NCI-H2171 treated with DMSO at 0.1 percent for 48 hours (cell line): Measurements from ENCODE around the gene COX7C.
A peak's percentile ranks its signal among the peaks of the same experiment; 100 is the strongest.
"Not testable (repeated sequence)": the region's sequence is repeated elsewhere in the genome, so short reads cannot be mapped to it uniquely, and the experiment has no call there.

Source experiments
- DNase-seq: peaks from one replicate; lab custom pipeline; 2025; lab: John Stamatoyannopoulos, UW

The COX7C gene, protein sequence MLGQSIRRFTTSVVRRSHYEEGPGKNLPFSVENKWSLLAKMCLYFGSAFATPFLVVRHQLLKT

DNA sequence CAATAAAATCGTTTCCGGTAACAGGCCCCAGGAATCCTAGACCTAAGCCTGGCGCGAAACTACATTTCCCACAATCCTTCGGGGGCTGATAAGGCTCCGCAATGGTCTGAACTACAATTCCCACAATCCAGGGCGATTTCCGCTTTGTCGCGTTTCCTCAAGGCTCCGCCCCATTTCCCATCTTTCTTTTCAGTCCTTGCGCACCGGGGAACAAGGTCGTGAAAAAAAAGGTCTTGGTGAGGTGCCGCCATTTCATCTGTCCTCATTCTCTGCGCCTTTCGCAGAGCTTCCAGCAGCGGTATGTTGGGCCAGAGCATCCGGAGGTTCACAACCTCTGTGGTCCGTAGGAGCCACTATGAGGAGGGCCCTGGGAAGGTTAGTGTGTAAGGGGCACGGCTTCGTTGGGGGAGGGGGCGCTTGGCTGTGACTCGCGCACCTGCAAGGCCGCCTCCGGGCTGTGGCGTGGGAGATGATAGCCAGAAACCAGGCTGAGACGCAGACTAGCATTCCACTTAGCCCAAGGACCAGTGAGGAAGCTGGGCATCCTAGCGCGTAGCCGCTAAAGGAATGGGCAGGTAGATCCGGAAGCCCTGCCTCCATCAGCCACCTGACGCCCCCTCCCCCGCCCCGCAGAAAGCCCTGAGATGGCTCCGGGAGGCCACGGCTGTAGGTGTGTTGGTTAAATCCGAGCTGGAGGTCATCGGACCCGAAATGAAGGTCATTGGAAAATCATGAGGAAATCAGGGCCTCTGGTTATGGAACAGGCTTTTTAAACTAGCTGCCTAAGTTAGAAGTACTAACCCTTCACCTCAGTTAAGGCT is at the start of gene COX7C:
Gene COX7C, plus strand, starts transcription at position 186 of the 821 bp plus-strand sequence. Its CDS starts 115 bp downstream, at position 301.
- peak; percentile 95 for DNase-seq

- DNase-seq, result not testable (repeated sequence)
These were observed 48.0 kb upstream of the COX7C start for GRCh38 chr5:86569522-86570426.

- DNase-seq, result no peak
These were observed 47.2 kb upstream of the COX7C start for GRCh38 chr5:86570427-86571083.

DNA sequence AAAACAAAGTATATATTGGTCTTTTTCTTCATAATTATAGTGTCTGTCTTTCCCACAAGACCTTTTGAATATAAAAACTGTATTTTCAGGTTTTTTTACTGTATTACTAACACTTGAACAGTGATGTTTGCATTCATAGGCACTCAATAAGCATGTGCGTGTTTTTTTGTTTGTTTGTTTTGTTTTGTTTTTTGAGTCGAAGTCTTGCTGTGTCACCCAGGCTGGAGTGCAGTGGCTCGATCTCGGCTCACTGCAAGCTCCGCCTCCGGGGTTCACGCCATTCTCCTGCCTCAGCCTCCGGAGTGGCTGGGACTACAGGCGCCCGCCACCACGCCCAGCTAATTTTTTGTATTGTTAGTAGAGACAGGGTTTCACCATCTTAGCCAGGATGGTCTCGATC is 46.6 kb upstream of the COX7C start:
- not testable (repeated sequence) for DNase-seq

DNA sequence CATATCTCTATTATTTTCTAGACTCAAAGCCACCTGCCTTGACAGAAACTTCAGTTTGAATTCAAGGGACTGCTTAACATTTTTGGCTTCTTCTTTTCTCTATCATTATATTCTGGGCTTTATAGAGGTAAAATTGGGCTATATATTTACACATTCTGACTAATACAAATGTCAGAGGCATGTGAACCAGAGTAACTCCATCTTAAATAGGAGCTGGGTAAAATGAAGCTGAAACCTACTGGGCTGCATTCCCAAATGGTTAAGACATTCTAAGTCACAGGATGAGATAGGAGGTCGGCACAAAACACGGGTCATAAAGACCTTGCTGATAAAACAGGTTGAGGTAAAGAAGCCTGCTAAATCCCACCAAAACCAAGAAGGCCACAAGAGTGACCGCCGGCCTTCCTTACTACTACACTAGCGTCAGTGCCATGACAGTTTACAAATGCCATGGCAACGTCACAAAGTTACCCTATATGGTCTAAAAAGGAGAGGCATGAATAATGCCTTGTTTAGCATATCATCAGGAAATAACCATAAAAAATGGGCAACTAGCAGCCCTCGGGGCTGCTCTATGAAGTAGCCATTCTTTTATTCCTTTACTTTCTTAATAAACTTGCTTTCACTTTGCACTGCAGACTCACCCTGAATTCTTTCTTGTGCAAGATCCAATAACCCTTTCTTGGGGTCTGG is 44.8 kb upstream of the COX7C start:
- DNase-seq, result no peak

- DNase-seq, result no peak
These were observed 38.2 kb upstream of the COX7C start for GRCh38 chr5:86579502-86579901.

GRCh38 chr5:86596476-86596875 is 21.3 kb upstream of the COX7C start:
- DNase-seq, result no peak

DNA sequence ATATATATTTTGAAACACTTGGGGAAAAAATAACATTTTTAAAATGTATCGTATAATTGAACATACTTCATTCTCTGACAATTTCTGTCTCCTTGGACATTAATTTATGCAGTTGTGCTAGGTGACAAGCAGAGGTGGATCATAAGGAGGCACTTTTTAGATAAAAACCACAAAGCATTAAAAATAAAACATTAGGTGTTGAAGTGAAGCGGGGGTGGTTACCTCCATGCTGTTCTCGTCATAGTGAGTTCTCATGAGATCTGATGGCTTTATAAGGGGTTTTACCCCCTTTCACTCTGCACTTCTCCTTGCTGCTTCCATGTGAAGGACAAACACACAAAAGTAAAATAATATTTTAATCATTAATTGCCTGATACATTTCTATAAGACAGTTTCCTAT is 11.9 kb upstream of the COX7C start:
- DNase-seq, result no peak

DNA sequence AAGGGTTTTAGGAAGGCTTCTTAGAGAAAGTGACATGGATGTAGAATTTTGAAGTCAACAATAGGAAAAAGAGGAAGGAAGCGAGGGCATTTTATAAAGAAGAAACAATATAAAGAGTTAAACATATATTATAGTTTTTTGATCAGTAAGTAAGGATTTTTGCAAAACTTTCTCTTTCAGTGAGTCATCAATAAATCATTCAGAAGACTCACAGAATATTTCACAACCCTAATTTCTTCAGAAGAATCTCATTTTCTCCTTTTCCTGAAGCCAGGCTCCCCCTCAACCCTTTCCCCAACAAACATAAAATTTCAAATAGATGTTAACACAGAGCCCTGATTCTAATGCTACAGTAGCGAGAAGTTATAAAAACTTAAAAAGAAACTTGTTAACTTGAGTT is 4.3 kb upstream of the COX7C start:
- DNase-seq, result no peak

DNA sequence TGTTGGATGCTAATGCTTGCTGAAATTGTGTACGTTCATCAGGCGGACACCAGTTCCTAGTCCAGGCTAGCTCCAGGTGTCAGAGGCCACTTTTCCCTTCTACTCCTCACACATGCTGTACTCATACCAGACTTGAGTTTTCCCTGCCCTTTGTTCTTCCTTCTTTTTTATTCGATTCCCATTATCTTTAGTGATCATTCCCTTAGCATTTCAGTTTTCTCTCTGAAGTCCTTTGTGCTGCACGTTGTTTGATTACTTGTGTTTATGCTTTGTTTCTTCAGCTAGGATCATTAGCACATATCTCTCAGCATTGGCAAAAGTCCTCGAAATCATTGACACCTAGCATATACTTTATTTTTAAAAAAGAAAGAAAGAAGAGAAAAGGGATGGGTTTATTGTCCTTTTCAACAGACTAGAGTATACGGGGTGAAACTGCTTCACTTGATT is 409 bp upstream of the COX7C start:
- no peak for DNase-seq

DNA sequence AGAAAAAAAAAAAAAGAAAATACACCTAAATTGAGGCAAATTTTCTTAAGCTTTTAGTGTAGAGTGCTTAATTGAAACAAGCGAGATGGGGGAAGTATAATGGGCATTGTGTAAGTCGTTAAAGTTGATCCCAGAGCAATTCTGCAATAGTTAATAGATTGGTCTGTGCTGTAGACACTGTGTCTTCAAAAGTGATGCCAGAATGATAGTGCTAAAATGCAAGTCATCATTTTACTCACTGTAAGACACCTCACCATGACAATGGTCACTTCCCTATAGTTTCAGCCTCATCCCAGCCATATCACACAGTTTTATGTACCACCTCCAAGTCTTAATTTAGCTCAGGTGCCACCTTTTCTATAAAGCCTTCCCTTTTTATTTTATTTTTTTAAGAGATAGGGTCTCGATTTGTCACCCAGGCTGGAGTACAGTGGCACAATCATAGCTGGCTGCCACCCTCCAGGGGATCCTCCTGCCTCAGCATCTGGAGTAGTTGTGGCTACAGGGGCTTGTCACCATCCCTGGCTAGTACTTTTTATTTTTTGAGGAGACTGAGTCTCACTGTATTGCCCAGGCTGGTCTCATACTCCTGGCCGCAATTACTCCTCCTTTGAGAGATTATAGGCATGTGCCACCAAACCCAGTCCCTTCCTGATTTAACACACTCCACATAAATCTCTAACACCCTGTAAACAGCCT is 6.2 kb downstream of the COX7C start:
- DNase-seq, result no peak

- DNase-seq, result no peak
These were observed 7.4 kb downstream of the COX7C start for GRCh38 chr5:86625148-86625547.

GRCh38 chr5:86626149-86626548 is 8.4 kb downstream of the COX7C start:
- no peak for DNase-seq

- no peak for DNase-seq
These were observed 13.4 kb downstream of the COX7C start for GRCh38 chr5:86631165-86631564.

GRCh38 chr5:86640998-86641397 is 23.3 kb downstream of the COX7C start:
- DNase-seq, result no peak

- DNase-seq, result no peak
These were observed 27.1 kb downstream of the COX7C start for GRCh38 chr5:86644843-86645242.

- no peak for DNase-seq
These were observed 28.1 kb downstream of the COX7C start for GRCh38 chr5:86645885-86646284.

DNA sequence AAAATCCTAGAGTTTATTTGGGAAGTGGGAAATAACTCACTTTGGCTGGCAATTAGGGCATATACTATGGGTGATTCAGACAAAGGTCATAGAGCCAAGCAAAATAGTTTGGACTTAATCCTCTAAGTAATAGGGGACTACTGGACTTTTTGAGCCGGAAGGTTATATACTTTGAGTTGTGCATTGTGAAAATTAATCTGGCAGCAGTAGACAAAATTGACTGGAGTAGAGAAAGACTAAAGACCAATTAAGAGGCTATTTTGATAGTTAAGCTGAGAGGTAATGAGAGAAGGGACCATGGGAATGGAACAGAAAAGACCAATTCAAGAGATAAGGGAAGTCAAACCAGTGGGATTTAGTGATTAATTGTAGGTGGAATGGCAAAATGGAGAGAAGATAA is 28.9 kb downstream of the COX7C start:
- DNase-seq, result no peak

- no peak for DNase-seq
These were observed 32.2 kb downstream of the COX7C start for GRCh38 chr5:86649832-86650505.

DNA sequence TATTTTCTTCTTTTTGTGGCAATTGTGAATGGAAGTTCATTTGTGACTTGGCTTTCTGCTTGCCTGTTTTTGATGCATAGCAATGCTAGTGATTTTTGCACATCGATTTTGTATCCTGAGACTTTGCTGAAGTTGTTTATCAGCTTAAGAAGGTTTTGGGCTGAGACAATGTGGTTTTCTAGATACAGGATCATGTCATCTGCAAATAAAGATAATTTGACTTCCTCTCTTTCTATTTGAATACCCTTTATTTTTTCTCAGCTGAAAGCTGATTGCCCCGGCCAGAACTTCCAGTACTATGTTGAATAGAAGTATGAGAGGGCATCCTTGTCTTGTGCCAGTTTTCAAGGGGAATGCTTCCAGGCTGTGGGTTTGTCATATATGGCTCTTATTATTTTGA is 43.0 kb downstream of the COX7C start:
- DNase-seq, result not testable (repeated sequence)
